Rectal smooth muscle tissue (tissue), 1 donor: ENCODE measurements around the gene NUB1.

Experiments used
- H3K27ac ChIP-seq: one replicate; pipeline ENCODE4 v1.7.0; 2013; ENCODE audit warnings: low read depth, low read length, inconsistent platforms
- H3K27me3 ChIP-seq: one replicate; pipeline ENCODE4 v1.7.0; 2013; ENCODE audit warnings: low read length; ENCODE audit not compliant: control insufficient read depth, insufficient read depth
- H3K36me3 ChIP-seq: one replicate; pipeline ENCODE4 v1.7.0; 2013; ENCODE audit warnings: low read length; ENCODE audit not compliant: control insufficient read depth, insufficient read depth
- H3K4me1 ChIP-seq: one replicate; pipeline ENCODE4 v1.7.0; 2013; ENCODE audit warnings: low read length; ENCODE audit not compliant: control insufficient read depth, insufficient read depth
- H3K4me3 ChIP-seq: one replicate; pipeline ENCODE4 v1.7.0; 2013; ENCODE audit warnings: low read length
- H3K9ac ChIP-seq: one replicate; pipeline ENCODE4 v1.7.0; 2013; ENCODE audit warnings: low read length

NUB1 gene

DNA sequence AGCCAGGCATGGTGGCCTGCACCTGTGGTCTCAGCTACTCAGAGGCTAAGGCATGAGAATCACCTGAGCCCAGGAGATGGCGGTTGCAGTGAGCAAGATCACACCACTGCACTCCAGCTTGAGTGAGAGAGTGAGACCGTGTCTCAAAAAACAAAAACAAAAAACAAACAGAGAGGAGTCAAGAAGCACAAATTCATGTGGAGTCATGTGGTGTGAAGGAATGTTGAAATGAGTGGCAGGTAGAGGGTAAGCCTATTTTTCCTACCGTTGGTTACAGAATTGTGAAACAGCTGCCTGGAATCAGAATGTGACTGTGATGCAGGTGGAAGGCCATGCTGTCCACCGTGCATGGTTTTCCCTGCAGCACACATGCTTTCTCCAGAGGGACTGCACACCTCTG lies 23.7 kb upstream of the NUB1 start:
- no peak overlapping the region for H3K9ac ChIP-seq
- H3K27me3 ChIP-seq: no peaks in the 10 kb centered on the region
- H3K4me3 ChIP-seq: no peak overlapping the region
- no peaks in the 10 kb centered on the region for H3K4me1 ChIP-seq
- H3K36me3 ChIP-seq: no peaks in the 10 kb centered on the region
- H3K27ac ChIP-seq: no peak overlapping the region

DNA sequence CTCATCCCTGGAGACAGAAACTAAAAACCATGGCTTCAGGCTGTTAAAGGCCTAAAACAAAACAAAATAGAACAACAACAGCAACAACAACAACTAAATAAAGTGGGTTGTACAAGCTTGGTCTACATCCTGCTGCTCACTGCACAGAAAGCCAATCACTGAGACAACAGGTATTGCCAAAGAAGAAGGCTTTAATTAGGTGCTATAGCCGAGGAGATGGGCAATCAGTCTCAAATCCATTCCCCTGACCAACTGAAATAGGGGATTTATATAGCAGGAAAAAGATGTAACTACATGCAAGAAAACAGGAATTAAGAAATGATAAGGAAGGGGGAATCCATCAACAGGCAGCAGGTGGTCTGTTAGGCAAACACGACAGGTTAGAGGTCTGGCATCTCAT lies 22.4 kb upstream of the NUB1 start:
- Histone ChIP-seq H3K36me3 (no peaks in the 10 kb centered on the region), H3K4me1 (no peaks in the 10 kb centered on the region), H3K27ac (no peak overlapping the region), H3K9ac (no peak overlapping the region), H3K4me3 (no peak overlapping the region), H3K27me3 (no peaks in the 10 kb centered on the region)

DNA sequence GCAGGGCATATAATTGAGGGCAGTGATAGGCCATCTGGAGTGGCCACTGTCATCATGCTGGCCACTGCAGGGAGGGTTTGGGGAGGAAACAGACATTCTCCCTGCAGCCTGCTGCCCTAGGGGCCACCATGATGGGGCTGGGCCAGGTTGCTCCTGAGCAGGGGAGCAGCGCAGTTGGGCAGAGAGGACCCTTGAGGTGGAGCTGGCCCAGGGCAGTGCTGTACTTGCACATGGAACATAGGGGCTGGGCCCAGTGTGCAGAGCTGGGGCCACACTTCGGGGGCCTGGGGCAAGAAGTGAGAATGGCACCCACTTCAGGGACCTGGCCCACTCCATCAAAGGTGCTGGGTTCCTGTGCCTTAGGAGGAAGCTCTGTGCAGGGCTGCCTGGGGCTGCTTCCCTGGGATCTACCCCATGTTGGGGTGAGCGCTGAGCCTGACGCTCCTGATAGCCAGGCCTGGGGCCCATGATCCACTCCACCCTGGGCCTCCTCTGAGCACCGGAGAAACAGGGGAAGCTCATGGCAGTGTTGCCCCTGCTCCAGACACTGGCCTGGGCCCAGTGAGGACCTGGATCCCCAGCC lies 21.3 kb upstream of the NUB1 start:
- Histone ChIP-seq H3K4me3 (no peak overlapping the region), H3K27ac (no peak overlapping the region), H3K9ac (no peak overlapping the region), H3K36me3 (no peaks in the 10 kb centered on the region), H3K4me1 (no peaks in the 10 kb centered on the region), H3K27me3 (no peaks in the 10 kb centered on the region)

DNA sequence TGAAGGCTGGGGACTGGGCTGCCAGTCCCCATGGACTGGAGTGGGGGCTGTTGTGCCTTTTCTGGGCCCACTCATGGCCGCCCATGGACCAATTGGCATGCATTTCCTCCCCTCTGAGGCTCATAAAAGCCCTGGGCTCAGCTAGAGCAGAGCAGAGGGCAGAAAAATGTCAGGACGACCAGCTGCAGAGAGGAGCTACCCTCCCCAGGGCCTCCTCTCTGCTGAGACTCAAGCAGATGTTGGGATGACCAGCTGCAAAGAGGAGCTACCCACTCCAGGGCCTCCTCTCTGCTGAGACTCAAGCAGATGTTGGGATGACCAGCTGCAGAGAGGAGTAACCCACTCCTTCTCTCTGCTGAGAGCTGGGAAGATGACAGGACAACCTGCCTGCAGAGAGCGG lies 20.3 kb upstream of the NUB1 start:
- H3K27ac ChIP-seq: no peak overlapping the region
- H3K4me3 ChIP-seq: no peak overlapping the region

DNA sequence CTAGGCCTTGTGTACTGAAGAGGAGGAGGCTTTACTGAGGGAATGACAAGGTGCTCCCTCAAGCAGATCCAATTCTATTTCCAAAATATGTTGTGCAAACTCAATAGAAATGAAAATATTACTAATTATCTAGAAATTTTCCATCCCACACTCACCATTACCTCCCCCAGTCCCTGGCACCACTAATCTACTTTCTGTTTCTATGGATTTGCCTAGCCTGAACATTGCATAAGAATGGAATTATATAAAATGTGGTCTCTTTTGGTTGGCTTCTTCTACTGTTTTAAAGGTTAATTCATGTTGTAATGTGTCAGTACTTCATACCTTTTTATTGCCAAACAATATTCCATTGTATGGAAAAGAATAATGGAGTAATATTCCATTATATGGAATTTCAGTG lies 18.7 kb upstream of the NUB1 start:
- H3K4me1 ChIP-seq: peaks cover 2% of the 10 kb centered on the region
- no peak overlapping the region for H3K9ac ChIP-seq
- H3K27me3 ChIP-seq: no peaks in the 10 kb centered on the region
- H3K36me3 ChIP-seq: no peaks in the 10 kb centered on the region
- H3K27ac ChIP-seq: no peak overlapping the region
- no peak overlapping the region for H3K4me3 ChIP-seq

More for the DNA sequence above, 20.3 kb upstream of the NUB1 start:
- Histone ChIP-seq H3K27me3 (no peaks in the 10 kb centered on the region), H3K9ac (no peak overlapping the region), H3K4me1 (no peaks in the 10 kb centered on the region), H3K36me3 (no peaks in the 10 kb centered on the region)

DNA sequence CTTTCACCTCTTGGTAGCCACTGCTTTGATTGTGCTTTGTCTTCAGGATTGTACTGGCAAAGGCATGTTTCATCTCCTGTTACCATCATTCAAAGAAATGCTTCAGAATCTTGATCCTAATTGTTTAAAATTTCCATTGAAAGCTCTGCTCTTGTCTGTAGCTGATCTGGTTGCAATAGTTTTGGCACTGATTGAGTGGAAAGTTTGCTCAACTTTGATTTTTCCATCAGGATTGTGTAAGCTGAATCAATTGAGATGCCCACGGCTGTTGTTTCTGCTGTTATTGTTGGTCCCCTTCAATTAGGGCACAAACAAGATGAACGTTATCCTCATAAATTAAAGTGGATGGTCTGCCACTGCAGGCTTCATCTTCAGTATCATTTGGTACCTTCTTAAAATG lies 14.6 kb upstream of the NUB1 start:
- Histone ChIP-seq H3K9ac (no peak overlapping the region), H3K4me3 (no peak overlapping the region), H3K36me3 (no peaks in the 10 kb centered on the region), H3K27ac (no peak overlapping the region), H3K27me3 (no peaks in the 10 kb centered on the region), H3K4me1 (peaks cover 4% of the 10 kb centered on the region)

DNA sequence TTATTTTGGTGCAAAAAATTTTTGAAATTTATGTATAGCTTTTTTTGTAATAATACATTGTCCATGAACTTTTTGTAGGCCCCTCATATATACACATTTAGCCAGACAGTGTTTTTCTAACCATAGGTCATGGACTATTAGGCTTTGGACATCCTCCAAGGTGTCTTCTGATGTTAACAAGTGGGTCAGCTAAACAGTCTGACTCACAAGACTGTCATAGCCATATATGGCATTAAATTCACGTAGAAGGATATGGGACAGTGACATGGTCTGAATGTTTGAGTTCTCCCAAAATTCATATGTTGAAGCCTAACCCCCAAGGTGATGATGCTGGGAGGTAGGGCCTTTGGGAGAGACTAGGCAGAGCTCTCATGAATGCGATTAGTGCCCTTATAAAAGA lies 14.0 kb upstream of the NUB1 start:
- Histone ChIP-seq H3K4me3 (no peak overlapping the region), H3K27me3 (no peaks in the 10 kb centered on the region), H3K9ac (no peak overlapping the region), H3K27ac (no peak overlapping the region), H3K36me3 (no peaks in the 10 kb centered on the region), H3K4me1 (peaks cover 4% of the 10 kb centered on the region)

DNA sequence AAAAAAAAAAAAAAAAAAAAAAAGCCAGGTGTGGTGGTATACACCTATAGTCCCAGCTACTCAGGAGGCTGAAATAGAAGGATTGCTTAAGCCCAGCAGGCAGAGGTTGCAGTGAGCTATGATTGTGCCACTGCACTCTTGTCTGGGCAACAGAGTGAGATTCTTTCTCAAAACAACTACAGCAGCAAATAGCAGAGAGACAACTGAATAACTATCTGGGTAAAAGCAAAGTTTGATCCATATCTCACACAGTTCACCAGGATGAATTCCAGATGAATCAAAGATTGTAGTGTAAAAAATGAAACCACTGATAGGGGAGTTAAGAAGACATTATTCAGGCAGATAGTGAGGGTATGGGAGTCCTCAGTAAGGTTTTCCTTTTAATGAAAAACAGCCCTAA lies 11.4 kb upstream of the NUB1 start:
- Histone ChIP-seq H3K4me1 (peaks cover 4% of the 10 kb centered on the region), H3K4me3 (no peak overlapping the region), H3K27ac (no peak overlapping the region), H3K9ac (no peak overlapping the region), H3K36me3 (no peaks in the 10 kb centered on the region), H3K27me3 (no peaks in the 10 kb centered on the region)

DNA sequence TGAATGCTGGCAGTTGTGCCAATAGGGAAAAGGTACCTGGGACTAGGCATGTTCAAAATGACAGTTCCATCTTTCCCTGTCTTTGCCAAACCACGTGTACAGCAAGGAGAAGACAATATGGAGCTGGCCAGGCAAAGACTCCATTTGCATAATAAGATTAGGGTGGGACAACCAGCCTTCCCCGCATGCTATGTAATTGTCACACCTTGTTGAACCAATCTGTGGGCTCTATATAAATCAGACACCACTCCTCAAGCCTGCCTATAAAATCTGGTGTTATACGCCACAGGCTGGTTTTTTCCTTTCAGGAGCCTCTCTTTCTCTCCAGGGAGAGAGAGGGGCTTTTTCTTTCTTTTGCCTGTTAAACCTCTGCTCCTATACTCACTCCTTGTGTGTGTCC lies 11.0 kb upstream of the NUB1 start:
- no peaks in the 10 kb centered on the region for H3K36me3 ChIP-seq
- H3K4me1 ChIP-seq: peaks cover 4% of the 10 kb centered on the region
- no peak overlapping the region for H3K4me3 ChIP-seq
- no peaks in the 10 kb centered on the region for H3K27me3 ChIP-seq
- no peak overlapping the region for H3K9ac ChIP-seq
- no peak overlapping the region for H3K27ac ChIP-seq

DNA sequence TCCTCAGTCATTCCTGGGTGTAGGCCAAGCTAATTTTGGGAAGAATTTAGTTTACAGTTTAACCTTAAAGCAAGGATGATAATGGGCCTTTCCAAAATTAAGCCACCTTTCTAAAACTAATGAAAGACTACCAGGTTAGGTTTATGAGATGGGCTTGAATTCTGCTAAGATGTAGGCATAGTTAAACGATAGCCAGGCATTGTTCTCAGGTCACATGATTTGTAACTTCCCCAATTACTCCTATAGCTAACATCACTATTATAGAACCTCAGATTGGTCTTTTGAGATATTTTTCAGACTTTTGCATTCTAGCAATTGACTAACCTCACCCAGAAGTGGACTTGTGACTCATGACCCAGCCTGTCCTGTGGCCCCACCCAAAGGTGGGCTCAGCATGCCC lies 7.0 kb upstream of the NUB1 start:
- Histone ChIP-seq H3K4me3 (no peak overlapping the region), H3K36me3 (no peaks in the 10 kb centered on the region), H3K4me1 (no peaks in the 10 kb centered on the region), H3K27me3 (no peaks in the 10 kb centered on the region), H3K9ac (no peak overlapping the region), H3K27ac (no peak overlapping the region)

DNA sequence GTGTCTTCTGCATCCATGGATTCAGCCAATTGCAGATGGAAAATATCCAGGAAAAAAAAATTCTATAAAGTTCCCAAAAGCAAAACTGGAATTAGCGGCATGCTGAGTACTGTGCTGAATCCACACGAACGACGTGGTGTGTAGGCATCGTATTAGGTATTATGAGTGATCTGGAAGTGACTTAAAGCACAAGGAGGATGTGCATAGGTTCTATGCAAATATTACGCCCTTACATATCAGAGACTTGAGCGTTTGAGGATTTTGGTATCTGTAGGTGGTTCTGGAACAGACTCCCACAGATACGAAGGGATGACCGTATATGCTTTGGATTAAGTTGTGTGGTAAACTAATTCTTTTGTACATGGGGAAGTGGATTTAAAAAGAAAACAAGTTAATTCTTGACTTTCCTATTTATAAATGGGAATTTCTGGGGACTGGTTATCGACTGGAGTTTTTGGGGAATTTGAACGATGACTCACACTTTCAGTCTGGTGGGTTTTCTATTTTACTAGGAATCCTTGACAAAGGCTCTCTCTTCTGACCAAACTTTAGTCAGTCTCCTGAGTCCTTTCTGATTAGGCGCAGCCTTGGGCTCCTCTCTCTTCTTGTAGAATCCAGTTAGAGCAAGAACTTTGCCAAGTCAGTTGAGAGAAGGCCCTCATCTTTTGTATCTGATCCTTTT lies 5.4 kb upstream of the NUB1 start:
- H3K27ac ChIP-seq: no peak overlapping the region
- no peaks in the 10 kb centered on the region for H3K27me3 ChIP-seq

DNA sequence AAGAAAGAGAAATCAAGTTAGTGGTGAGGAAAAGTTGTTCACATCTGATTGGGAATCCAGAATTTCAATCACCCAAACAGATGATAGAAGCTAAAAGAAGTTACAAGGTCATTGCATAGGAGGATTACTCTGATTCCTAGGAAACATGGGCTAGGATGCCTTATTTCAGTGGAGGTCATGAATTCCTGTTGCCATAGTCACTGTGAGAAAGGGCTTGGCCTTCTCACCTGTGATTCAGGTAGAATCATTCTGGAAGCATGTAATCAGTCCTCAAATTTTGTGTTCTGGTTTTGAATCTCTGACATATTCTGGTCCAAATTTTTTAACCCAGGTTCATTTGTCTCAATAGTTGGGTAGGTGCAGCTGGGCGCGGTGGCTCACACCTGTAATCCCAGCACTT lies 4.3 kb upstream of the NUB1 start:
- no peak overlapping the region for H3K27ac ChIP-seq
- no peaks in the 10 kb centered on the region for H3K27me3 ChIP-seq
- H3K9ac ChIP-seq: no peak overlapping the region
- H3K4me3 ChIP-seq: no peak overlapping the region
- no peaks in the 10 kb centered on the region for H3K4me1 ChIP-seq
- H3K36me3 ChIP-seq: no peaks in the 10 kb centered on the region

More for the DNA sequence above, 5.4 kb upstream of the NUB1 start:
- no peaks in the 10 kb centered on the region for H3K4me1 ChIP-seq
- H3K4me3 ChIP-seq: no peak overlapping the region
- no peaks in the 10 kb centered on the region for H3K36me3 ChIP-seq
- no peak overlapping the region for H3K9ac ChIP-seq

DNA sequence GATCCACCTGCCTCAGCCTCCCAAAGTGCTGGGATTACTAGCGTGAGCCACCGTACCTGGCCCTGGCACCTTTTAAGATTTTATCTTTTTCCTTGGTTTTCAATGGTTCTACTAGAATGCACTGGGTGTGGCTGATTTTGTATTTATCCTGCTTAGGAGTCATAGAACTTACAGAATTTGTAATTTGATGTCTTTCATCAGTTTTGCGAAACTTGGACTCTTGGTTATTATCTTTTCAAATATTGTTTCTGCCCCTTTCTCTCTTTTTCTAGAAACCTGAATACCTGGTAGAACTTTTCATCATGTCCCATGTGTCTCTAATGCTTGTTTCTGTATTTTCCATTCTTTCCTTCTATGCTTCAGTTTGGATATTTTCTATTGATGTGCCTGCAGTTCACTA lies 2.8 kb upstream of the NUB1 start:
- H3K4me3 ChIP-seq: no peak overlapping the region
- H3K27ac ChIP-seq: no peak overlapping the region
- H3K9ac ChIP-seq: no peak overlapping the region
- H3K4me1 ChIP-seq: peaks cover 6% of the 10 kb centered on the region
- no peaks in the 10 kb centered on the region for H3K27me3 ChIP-seq
- no peaks in the 10 kb centered on the region for H3K36me3 ChIP-seq
